ENCODE measurements around the gene CCDC171. TPM values are rescaled to one million over a fixed set of nuclear protein-coding genes. Genes with fewer than 3 reads are reported as not detected.

CCDC171 gene
- total and polyA plus RNA-seq, 2 of the 13 experiments (the other 11 are each of a cell fraction or from before 2014, with no cell fraction given) = 0.95 to 2.5 TPM

DNA sequence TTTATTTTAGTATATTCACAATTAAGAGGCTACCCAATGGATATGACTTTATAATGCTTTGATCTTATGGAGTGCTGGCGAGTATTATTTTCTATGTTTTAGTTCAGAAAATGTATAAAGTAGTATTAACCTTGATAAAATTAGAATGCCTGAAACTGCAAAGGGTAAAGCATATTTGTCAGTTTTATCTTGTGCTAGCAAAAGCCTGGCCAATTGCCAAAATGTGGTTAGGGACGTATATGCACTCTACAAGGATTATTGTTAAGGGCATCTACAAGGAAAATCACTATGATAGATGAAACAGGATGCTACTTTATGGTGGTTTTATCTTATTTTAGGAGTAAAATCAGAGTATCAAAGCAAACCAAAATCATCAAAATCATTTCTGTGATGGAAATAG lies 281.7 kb downstream of the CCDC171 start:
- in situ Hi-C loops (cut with HindIII; ENCODE audit: extremely low pct_ligation_motif_present, low pct_unique_long_range_greater_than_20kb) = no loop called here
- CTCF ChIA-PET (ENCODE audit: low intra/inter-chr PET ratio, low total read pairs) = no interaction called here
- Histone ChIP-seq H3K27ac (ENCODE audit: extremely low read length, insufficient read depth, low read length) (no peak overlapping the region), H2AFZ (ENCODE audit: low read length) (no peak overlapping the region), H3K4me1 (ENCODE audit: insufficient read depth, low read length) (no peaks in the 10 kb centered on the region), H3K36me3 (replicated peaks in 1 of 2; ENCODE audit: control insufficient read depth in 1 of 2, insufficient read depth in 2 of 2, low read length in 2 of 2) (no peaks in the 10 kb centered on the region), H3K79me2 (ENCODE audit: insufficient read depth, low read length) (no peaks in the 10 kb centered on the region), H4K20me1 (ENCODE audit: insufficient read depth, low read length) (no peaks in the 10 kb centered on the region), H3K27me3 (ENCODE audit: control insufficient read depth in 1 of 2, insufficient read depth in 2 of 2, low read length in 2 of 2) (no peaks in the 10 kb centered on the region), H3K4me3 (replicated peaks in 1 of 3; ENCODE audit: insufficient read depth in 1 of 3, low read depth in 2 of 3, low read length in 3 of 3) (no peak overlapping the region), H3K4me2 (ENCODE audit: low read depth, low read length) (no peak overlapping the region), H3K9ac (ENCODE audit: insufficient read depth, low read depth, low read length) (no peak overlapping the region), H3K9me3 (ENCODE audit: low read length) (no peaks in the 10 kb centered on the region)
- FAIRE-seq (no peak), DNase-seq (ENCODE audit: low spot score) (no peak), ATAC-seq (no peak)
- POLR2A ChIA-PET = no interaction called here
- WGBS (ENCODE audit: low lambda C conversion rate) = 18% methylated on average over 2 of the region's 2 CpGs
- TF ChIP-seq ZSCAN12 (CRISPR knock-in tag; IDR thresholded peaks at IDR 0.05) = no peak
- TF ChIP-seq HOXA9 (CRISPR knock-in tag; IDR thresholded peaks at IDR 0.05; ENCODE audit: borderline replicate concordance) = no peak
- no peak for TF ChIP-seq NFIB (CRISPR knock-in tag; IDR thresholded peaks at IDR 0.05; ENCODE audit: borderline replicate concordance)
- no peak for TF ChIP-seq ZFP62 (CRISPR knock-in tag; IDR thresholded peaks at IDR 0.05)
- no peak for TF ChIP-seq ZNF792 (CRISPR knock-in tag; IDR thresholded peaks at IDR 0.05)
- TF ChIP-seq FLYWCH1 (CRISPR knock-in tag; IDR thresholded peaks at IDR 0.05) = no peak
- no peak for TF ChIP-seq ZBTB42 (CRISPR knock-in tag; IDR thresholded peaks at IDR 0.05)
- no peak for TF ChIP-seq SIN3B (IDR thresholded peaks at IDR 0.05; ENCODE audit: low read length)
- no peak for TF ChIP-seq KMT2A (CRISPR knock-in tag; IDR thresholded peaks at IDR 0.05)
- TF ChIP-seq, protein P1, sequence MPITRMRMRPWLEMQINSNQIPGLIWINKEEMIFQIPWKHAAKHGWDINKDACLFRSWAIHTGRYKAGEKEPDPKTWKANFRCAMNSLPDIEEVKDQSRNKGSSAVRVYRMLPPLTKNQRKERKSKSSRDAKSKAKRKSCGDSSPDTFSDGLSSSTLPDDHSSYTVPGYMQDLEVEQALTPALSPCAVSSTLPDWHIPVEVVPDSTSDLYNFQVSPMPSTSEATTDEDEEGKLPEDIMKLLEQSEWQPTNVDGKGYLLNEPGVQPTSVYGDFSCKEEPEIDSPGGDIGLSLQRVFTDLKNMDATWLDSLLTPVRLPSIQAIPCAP (CRISPR knock-in tag; IDR thresholded peaks at IDR 0.05; ENCODE audit: low read depth) = no peak
- no peak for TF ChIP-seq ZFP37 (CRISPR knock-in tag; IDR thresholded peaks at IDR 0.05; ENCODE audit: borderline replicate concordance)
- TF ChIP-seq ZNF878 (CRISPR knock-in tag; IDR thresholded peaks at IDR 0.05) = no peak
- TF ChIP-seq BRD4 (CRISPR knock-in tag; IDR thresholded peaks at IDR 0.05) = no peak
- TF ChIP-seq, protein P2, sequence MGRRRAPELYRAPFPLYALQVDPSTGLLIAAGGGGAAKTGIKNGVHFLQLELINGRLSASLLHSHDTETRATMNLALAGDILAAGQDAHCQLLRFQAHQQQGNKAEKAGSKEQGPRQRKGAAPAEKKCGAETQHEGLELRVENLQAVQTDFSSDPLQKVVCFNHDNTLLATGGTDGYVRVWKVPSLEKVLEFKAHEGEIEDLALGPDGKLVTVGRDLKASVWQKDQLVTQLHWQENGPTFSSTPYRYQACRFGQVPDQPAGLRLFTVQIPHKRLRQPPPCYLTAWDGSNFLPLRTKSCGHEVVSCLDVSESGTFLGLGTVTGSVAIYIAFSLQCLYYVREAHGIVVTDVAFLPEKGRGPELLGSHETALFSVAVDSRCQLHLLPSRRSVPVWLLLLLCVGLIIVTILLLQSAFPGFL (CRISPR knock-in tag; IDR thresholded peaks at IDR 0.05) = no peak
- TF ChIP-seq ZNF615 (CRISPR knock-in tag; IDR thresholded peaks at IDR 0.05; ENCODE audit: borderline replicate concordance) = no peak
- no peak for TF ChIP-seq MYNN (CRISPR knock-in tag; IDR thresholded peaks at IDR 0.05; ENCODE audit: low read depth)
- TF ChIP-seq POLR2AphosphoS2 (IDR thresholded peaks at IDR 0.05; ENCODE audit: low read depth, low read length) = no peak
- intact Hi-C loops (cut with micrococcal nuclease; ENCODE audit: unreplicated experiment) = no loop called here
- BruUV-seq (replicated peaks) = no TSS peak

Measured in HepG2 (cell line).